IMR-90 (cell line): ENCODE data around the gene BCL7A. TPM values are rescaled to one million over a fixed set of nuclear protein-coding genes. Genes with fewer than 3 reads are reported as not detected.

Experiments
- ATAC-seq: fragments of 200-7000 bp; cut with Tn5 transposase; 2 replicates; pipeline ENCODE4 v1.9.1; 2020; ENCODE audit warnings: low read depth, mild to moderate bottlenecking, moderate library complexity
- BruUV-seq: library from RNA; stranded (reverse); fragments of 400-500 nt; replicated peaks from 2 replicates; lab custom pipeline; 2021; lab: Mats Ljungman, UMichigan
- CTCF ChIA-PET: fragments of 300-600 bp; formaldehyde crosslinking; extraction: SDS; loops from one replicate; lab custom pipeline; 2021; ENCODE audit warnings: antibody characterized with exemption; lab: Yijun Ruan, JAX
- POLR2A ChIA-PET: fragments of 300-600 bp; sonication (Branson Sonifier 250); formaldehyde crosslinking; loops from one replicate; lab custom pipeline; 2022; ENCODE audit warnings: antibody characterized with exemption; ENCODE audit not compliant: unreplicated experiment; lab: Charles Lee
- DNase-seq: peaks from one replicate; pipeline ENCODE4 v3.0.0; 2013
- H2AFZ ChIP-seq: replicated peaks from 2 replicates; pipeline ENCODE3; 2013; ENCODE audit warnings: low read length, mild to moderate bottlenecking; ENCODE audit not compliant: poor library complexity
- H2AK5ac ChIP-seq: 2 replicates; pipeline ENCODE4 v1.6.1; 2013; ENCODE audit warnings: low read depth, low read length, inconsistent platforms
- H2AK9ac ChIP-seq: replicated peaks from 2 replicates; pipeline ENCODE3; 2013; ENCODE audit warnings: mild to moderate bottlenecking, low read depth, low read length, moderate library complexity; ENCODE audit not compliant: poor library complexity
- H2BK120ac ChIP-seq: 2 replicates; pipeline ENCODE4 v1.6.1; 2013; ENCODE audit warnings: low read depth, low read length, inconsistent platforms
- H2BK15ac ChIP-seq: 3 replicates; pipeline ENCODE4 v1.6.1; 2013; ENCODE audit warnings: low read depth, low read length, inconsistent platforms
- H2BK20ac ChIP-seq: 2 replicates; pipeline ENCODE4 v1.6.1; 2013; ENCODE audit warnings: low read depth, mild to moderate bottlenecking, inconsistent platforms, low read length, moderate library complexity
- H2BK5ac ChIP-seq: 2 replicates; pipeline ENCODE4 v1.6.1; 2013; ENCODE audit warnings: mild to moderate bottlenecking, low read depth, low read length, inconsistent platforms; ENCODE audit not compliant: poor library complexity, severe bottlenecking
- H3K14ac ChIP-seq: replicated peaks from 2 replicates; pipeline ENCODE4 v1.6.1; 2013; ENCODE audit warnings: low read depth, low read length, inconsistent platforms
- H3K18ac ChIP-seq: 2 replicates; pipeline ENCODE4 v1.6.1; 2013; ENCODE audit warnings: low read depth, low read length, control low read depth
- H3K23ac ChIP-seq: 2 replicates; pipeline ENCODE4 v1.6.1; 2013; ENCODE audit warnings: low read depth, low read length, inconsistent platforms
- H3K27ac ChIP-seq: 2 replicates; pipeline ENCODE4 v1.5.1; 2013; ENCODE audit warnings: mild to moderate bottlenecking, control low read depth, low read length; ENCODE audit not compliant: insufficient read depth
- H3K27me3 ChIP-seq: 2 replicates; pipeline ENCODE4 v1.6.1; 2013; ENCODE audit warnings: low read length; ENCODE audit not compliant: control insufficient read depth, insufficient read depth
- H3K36me3 ChIP-seq: 2 replicates; pipeline ENCODE4 v1.6.1; 2013; ENCODE audit warnings: low read length, mixed read lengths; ENCODE audit not compliant: control insufficient read depth, insufficient read depth
- H3K4ac ChIP-seq: 2 replicates; pipeline ENCODE4 v1.6.1; 2013; ENCODE audit warnings: low read depth, low read length, inconsistent platforms
- H3K4me1 ChIP-seq: 2 replicates; pipeline ENCODE4 v1.6.1; 2013; ENCODE audit warnings: low read length, mixed read lengths; ENCODE audit not compliant: control insufficient read depth, insufficient read depth
- H3K4me2 ChIP-seq: 2 replicates; pipeline ENCODE4 v1.6.1; 2013; ENCODE audit warnings: low read depth, mild to moderate bottlenecking, control low read depth, low read length, moderate library complexity
- H3K4me3 ChIP-seq: 2 replicates; pipeline ENCODE4 v1.5.1; 2013; ENCODE audit warnings: low read depth, mild to moderate bottlenecking, control low read depth, low read length, moderate library complexity; ENCODE audit not compliant: insufficient read depth
- H3K56ac ChIP-seq: 2 replicates; pipeline ENCODE4 v1.6.1; 2013; ENCODE audit warnings: low read length, inconsistent platforms; ENCODE audit not compliant: insufficient read depth; ENCODE audit errors: extremely low read depth
- H3K79me1 ChIP-seq, 2 experiments: 2 replicates each; pipeline ENCODE4 v1.6.1; 2013; ENCODE audit warnings: low read length in 2 of 2, inconsistent platforms in 1 of 2, low read depth in 1 of 2
- H3K9ac ChIP-seq: 2 replicates; pipeline ENCODE4 v1.6.1; 2013; ENCODE audit warnings: low read depth, low read length, control low read depth
- H3K9me1 ChIP-seq: 2 replicates; pipeline ENCODE4 v1.6.1; 2013; ENCODE audit warnings: low read length, inconsistent platforms; ENCODE audit not compliant: insufficient read depth
- H3K9me3 ChIP-seq: 2 replicates; pipeline ENCODE4 v1.6.1; 2013; ENCODE audit warnings: low read length; ENCODE audit not compliant: control insufficient read depth, insufficient read depth
- H4K20me1 ChIP-seq: 2 replicates; pipeline ENCODE4 v1.6.1; 2013; ENCODE audit warnings: low read length, inconsistent platforms; ENCODE audit not compliant: insufficient read depth
- H4K5ac ChIP-seq: 2 replicates; pipeline ENCODE4 v1.6.1; 2013; ENCODE audit warnings: mild to moderate bottlenecking, low read depth, low read length, control low read depth
- H4K8ac ChIP-seq, 2 experiments: 2 replicates each; pipeline ENCODE4 v1.6.1; 2013; ENCODE audit warnings: low read depth in 2 of 2, low read length in 2 of 2, control low read depth in 1 of 2, inconsistent platforms in 1 of 2
- H4K91ac ChIP-seq: 2 replicates; pipeline ENCODE4 v1.6.1; 2013; ENCODE audit warnings: low read depth, low read length, inconsistent platforms; ENCODE audit not compliant: insufficient read depth
- BHLHE40 ChIP-seq: fragments of 150-350 bp; IDR thresholded peaks from 2 replicates; pipeline ENCODE4 v1.6.1; 2016; ENCODE audit warnings: mild to moderate bottlenecking, low read depth, low read length
- CEBPB ChIP-seq: IDR thresholded peaks from 2 replicates; pipeline ENCODE4 v1.6.1; 2012; ENCODE audit warnings: low read depth, low read length, improper control_type of control experiment
- MAFK ChIP-seq: IDR thresholded peaks from 2 replicates; pipeline ENCODE4 v1.6.1; 2012; ENCODE audit warnings: low read depth, low read length, improper control_type of control experiment
- MAZ ChIP-seq: IDR thresholded peaks from 2 replicates; pipeline ENCODE4 v1.6.1; 2012; ENCODE audit warnings: low read depth, mild to moderate bottlenecking, low read length, improper control_type of control experiment, moderate library complexity, borderline replicate concordance
- POLR2A ChIP-seq: IDR thresholded peaks from 2 replicates; pipeline ENCODE4 v1.6.1; 2012; ENCODE audit warnings: mild to moderate bottlenecking, low read depth, low read length
- RAD21 ChIP-seq: IDR thresholded peaks from 2 replicates; pipeline ENCODE4 v1.6.1; 2012; ENCODE audit warnings: low read length, improper control_type of control experiment
- RCOR1 ChIP-seq: IDR thresholded peaks from 2 replicates; pipeline ENCODE4 v1.6.1; 2012; ENCODE audit warnings: mild to moderate bottlenecking, low read length, improper control_type of control experiment; ENCODE audit not compliant: insufficient replicate concordance
- RFX5 ChIP-seq: IDR thresholded peaks from 2 replicates; pipeline ENCODE4 v1.8.0; 2012; ENCODE audit warnings: low read depth, mild to moderate bottlenecking, low read length, moderate library complexity
- SMC3 ChIP-seq: fragments of 150-350 bp; IDR thresholded peaks from 2 replicates; pipeline ENCODE4 v1.6.1; 2016; ENCODE audit warnings: low read depth, mild to moderate bottlenecking, antibody characterized with exemption, low read length, moderate library complexity
- WGBS, 2 experiments: methylation state at CpG; one replicate each; pipeline versions ENCODE4 v1.1.5 to v1.1.7; 2013; ENCODE audit warnings: missing lambda C conversion rate in 2 of 2; ENCODE audit not compliant: insufficient read length in 1 of 2; ENCODE audit errors: extremely low coverage in 2 of 2; 5-methylcytosine and 5-hydroxymethylcytosine counted together
- dilution Hi-C: fragments of 300-500 bp; cut with HindIII; formaldehyde crosslinking; loops from one replicate; pipeline ENCODE4 v1.14.3; 2018; ENCODE audit warnings: low sequenced_read_pairs; ENCODE audit not compliant: unreplicated experiment
- in situ Hi-C: fragments of 300-500 bp; cut with MboI; formaldehyde crosslinking; loops from 3 replicates; pipeline ENCODE4 v1.14.3; 2019; ENCODE audit warnings: low sequenced_read_pairs, inconsistent platforms, mixed read lengths
- intact Hi-C: fragments of 100-400 bp; cut with micrococcal nuclease; formaldehyde crosslinking; loops from 2 replicates; pipeline ENCODE4 v1.10.0; 2022
- polyA plus RNA-seq, 3 experiments: library from polyadenylated mRNA; depleted of rRNA; stranded (reverse); fragments of >200 nt; gene quantifications; 2 replicates each; pipeline ENCODE4 v1.2.3, GENCODE V29; 2012; ENCODE audit warnings: low replicate concordance in 1 of 3
- total RNA-seq: library from RNA; depleted of rRNA; stranded (reverse); fragments of >200 nt; gene quantifications from 2 replicates; pipeline ENCODE4 v1.2.3, GENCODE V29; 2012
- TF ChIP-seq, protein P1 (sequence below): conservative IDR thresholded peaks from 2 replicates; pipeline ENCODE4 v1.5.1; 2012; ENCODE audit warnings: mild to moderate bottlenecking, low read depth, low read length, improper control_type of control experiment

The BCL7A gene
- total and polyA plus RNA-seq, 2 of the 4 experiments (the other 2 are of a cell fraction) = 5.6 to 7.9 TPM

DNA sequence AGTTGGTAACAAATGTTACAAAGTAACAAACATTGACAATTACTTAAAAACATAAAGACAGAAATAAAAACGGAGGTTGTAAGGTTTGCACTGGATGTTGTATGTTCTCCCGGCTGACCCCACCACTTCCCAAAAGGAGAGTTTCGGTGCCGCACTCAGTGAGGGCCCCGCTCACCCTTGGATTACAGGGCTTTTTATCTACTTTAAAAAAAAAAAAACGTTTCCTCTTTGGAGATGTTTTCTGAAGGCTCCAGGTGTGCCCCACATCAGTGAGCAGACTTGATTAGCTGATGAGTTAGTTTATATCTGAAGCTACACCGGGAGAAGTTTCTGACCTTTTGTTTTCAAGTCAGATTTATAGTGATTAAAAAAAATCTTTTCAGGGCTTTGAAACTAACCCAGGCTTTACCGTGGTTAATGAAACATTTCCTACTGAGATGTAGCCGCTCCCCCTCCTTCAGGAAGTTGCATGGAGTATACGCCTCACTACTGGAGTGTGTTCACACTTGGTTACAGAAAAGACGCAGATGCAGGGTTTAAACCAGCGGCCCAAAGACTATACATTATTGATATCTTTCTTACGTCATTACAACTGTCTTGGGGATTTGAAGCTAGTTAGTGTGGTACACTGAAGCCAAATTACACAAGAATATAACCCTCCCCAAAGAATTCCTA is 38.0 kb upstream of the BCL7A start:
- H3K9ac ChIP-seq = no peak overlapping the region
- H3K27me3 ChIP-seq = no peaks in the 10 kb centered on the region
- no peak overlapping the region for H2BK20ac ChIP-seq
- no peak overlapping the region for H2BK5ac ChIP-seq
- BruUV-seq = no TSS peak
- no peak overlapping the region for H2AK5ac ChIP-seq
- H3K4me1 ChIP-seq = no peaks in the 10 kb centered on the region; the same call in 1 of the 2 replicates
- TF ChIP-seq, protein P1, sequence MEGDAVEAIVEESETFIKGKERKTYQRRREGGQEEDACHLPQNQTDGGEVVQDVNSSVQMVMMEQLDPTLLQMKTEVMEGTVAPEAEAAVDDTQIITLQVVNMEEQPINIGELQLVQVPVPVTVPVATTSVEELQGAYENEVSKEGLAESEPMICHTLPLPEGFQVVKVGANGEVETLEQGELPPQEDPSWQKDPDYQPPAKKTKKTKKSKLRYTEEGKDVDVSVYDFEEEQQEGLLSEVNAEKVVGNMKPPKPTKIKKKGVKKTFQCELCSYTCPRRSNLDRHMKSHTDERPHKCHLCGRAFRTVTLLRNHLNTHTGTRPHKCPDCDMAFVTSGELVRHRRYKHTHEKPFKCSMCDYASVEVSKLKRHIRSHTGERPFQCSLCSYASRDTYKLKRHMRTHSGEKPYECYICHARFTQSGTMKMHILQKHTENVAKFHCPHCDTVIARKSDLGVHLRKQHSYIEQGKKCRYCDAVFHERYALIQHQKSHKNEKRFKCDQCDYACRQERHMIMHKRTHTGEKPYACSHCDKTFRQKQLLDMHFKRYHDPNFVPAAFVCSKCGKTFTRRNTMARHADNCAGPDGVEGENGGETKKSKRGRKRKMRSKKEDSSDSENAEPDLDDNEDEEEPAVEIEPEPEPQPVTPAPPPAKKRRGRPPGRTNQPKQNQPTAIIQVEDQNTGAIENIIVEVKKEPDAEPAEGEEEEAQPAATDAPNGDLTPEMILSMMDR = no peak
- TF ChIP-seq MAZ (no peak), POLR2A (no peak), MAFK (no peak), RCOR1 (no peak), RFX5 (no peak), SMC3 (no peak), CEBPB (no peak), RAD21 (no peak), BHLHE40 (no peak)
- POLR2A ChIA-PET = no interaction called here
- no peak overlapping the region for H3K4ac ChIP-seq
- H3K4me3 ChIP-seq = no peak overlapping the region
- no peak overlapping the region for H4K91ac ChIP-seq
- H3K79me1 ChIP-seq = no peaks in the 10 kb centered on the region
- no peak overlapping the region for H2BK15ac ChIP-seq
- ATAC-seq (no peak), DNase-seq (no peak)
- CTCF ChIA-PET = no interaction called here
- no peak overlapping the region for H3K4me2 ChIP-seq
- no peaks in the 10 kb centered on the region for H3K9me1 ChIP-seq
- H2BK120ac ChIP-seq = no peak overlapping the region
- no peaks in the 10 kb centered on the region for H3K9me3 ChIP-seq
- no peak overlapping the region for H3K27ac ChIP-seq
- no peak overlapping the region for H3K14ac ChIP-seq
- no peak overlapping the region for H3K56ac ChIP-seq
- no peak overlapping the region for H3K18ac ChIP-seq
- no peak overlapping the region for H4K5ac ChIP-seq
- dilution Hi-C loops (no loop called here), in situ Hi-C loops (no loop called here), intact Hi-C loops (no loop called here)
- no peak overlapping the region for H3K23ac ChIP-seq
- WGBS, 2 experiments = 80% methylated on average over 1 of the region's 13 CpGs; no CpG with 5 or more reads in 1 of the 2 experiments
- H4K8ac ChIP-seq = peak overlapping the region in 1 of 2 experiments; percentile 35; a peak in 1 of 4 replicates
- no peaks in the 10 kb centered on the region for H4K20me1 ChIP-seq
- H2AFZ ChIP-seq = peak overlapping the region; percentile 29
- no peaks in the 10 kb centered on the region for H3K36me3 ChIP-seq
- H2AK9ac ChIP-seq = no peak overlapping the region
